CD4-positive, alpha-beta memory T cell (primary cell): ENCODE measurements around the gene CRTC2. TPM values are rescaled to one million over a fixed set of nuclear protein-coding genes. Genes with fewer than 3 reads are reported as not detected.

Experiments used
- CTCF ChIA-PET: fragments of 350-600 bp; sonication (Branson Sonifier 250); formaldehyde crosslinking; loops from one replicate; lab custom pipeline; 2021; ENCODE audit warnings: inconsistent platforms; ENCODE audit not compliant: partially characterized antibody; lab: Charles Lee
- POLR2A ChIA-PET: fragments of 350-600 bp; sonication (Branson Sonifier 250); formaldehyde crosslinking; loops from one replicate; lab custom pipeline; 2021; ENCODE audit not compliant: partially characterized antibody; lab: Charles Lee
- DNase-seq, 5 donors: peaks; one replicate each; pipeline versions ENCODE4 v3.0.0 to v3.0.0-alpha.2; 2020 to 2022; ENCODE audit warnings: mixed read lengths in 1 of 5
- H3K27ac ChIP-seq: one replicate; pipeline ENCODE4 v1.7.0; 2013; ENCODE audit warnings: low read depth, low read length
- H3K27me3 ChIP-seq: 2 replicates; pipeline ENCODE4 v1.7.0; 2013; ENCODE audit warnings: mild to moderate bottlenecking, low read length, moderate library complexity; ENCODE audit not compliant: insufficient read depth
- H3K36me3 ChIP-seq: 2 replicates; pipeline ENCODE4 v1.7.0; 2013; ENCODE audit warnings: mild to moderate bottlenecking, low read length, moderate library complexity; ENCODE audit not compliant: insufficient read depth
- H3K4me1 ChIP-seq: 2 replicates; pipeline ENCODE4 v1.7.0; 2013; ENCODE audit warnings: mild to moderate bottlenecking, low read length, moderate library complexity; ENCODE audit not compliant: insufficient read depth
- H3K4me3 ChIP-seq, 2 donors: one replicate each; pipeline ENCODE4 v1.7.0; 2013; ENCODE audit warnings: low read length in 2 of 2, mild to moderate bottlenecking in 1 of 2
- H3K9me3 ChIP-seq, 2 donors: one replicate each; pipeline ENCODE4 v1.7.0; 2013; ENCODE audit warnings: low read length in 2 of 2, control low read depth in 1 of 2; ENCODE audit not compliant: control insufficient read depth in 1 of 2
- H3K27ac Mint-ChIP-seq, 7 donors: one replicate each; pipeline ENCODE4 v1.8.0; 2020 to 2021; ENCODE audit warnings: mixed read lengths in 7 of 7, mild to moderate bottlenecking in 6 of 7, inconsistent platforms in 3 of 7, moderate library complexity in 3 of 7
- H3K27me3 Mint-ChIP-seq, 2 donors: one replicate each; pipeline ENCODE4 v1.8.0; 2020 to 2021; ENCODE audit warnings: mixed read lengths in 2 of 2
- H3K36me3 Mint-ChIP-seq, 2 donors: one replicate each; pipeline ENCODE4 v1.8.0; 2020 to 2021; ENCODE audit warnings: mixed read lengths in 2 of 2, inconsistent platforms in 1 of 2, mild to moderate bottlenecking in 1 of 2
- H3K4me1 Mint-ChIP-seq, 4 donors: one replicate each; pipeline ENCODE4 v1.8.0; 2020 to 2021; ENCODE audit warnings: mixed read lengths in 4 of 4, mild to moderate bottlenecking in 1 of 4
- H3K4me3 Mint-ChIP-seq, 8 donors: one replicate each; pipeline ENCODE4 v1.8.0; 2020 to 2021; ENCODE audit warnings: mixed read lengths in 8 of 8, mild to moderate bottlenecking in 7 of 8, moderate library complexity in 6 of 8, inconsistent platforms in 3 of 8
- H3K9me3 Mint-ChIP-seq, 8 donors: one replicate each; pipeline ENCODE4 v1.8.0; 2020 to 2021; ENCODE audit warnings: mixed read lengths in 8 of 8, mild to moderate bottlenecking in 5 of 8, inconsistent platforms in 3 of 8, moderate library complexity in 1 of 8
- intact Hi-C: fragments of 100-400 bp; cut with micrococcal nuclease; formaldehyde crosslinking; loops from one replicate; pipeline ENCODE4 v1.15.1; 2023
- polyA plus RNA-seq, 2 donors: library from polyadenylated mRNA; unstranded; fragments of 300-500 nt; fragmentation: Illumina TruSeq; gene quantifications; one replicate each; pipeline ENCODE4 v1.2.3, GENCODE V29; 2021
- total RNA-seq, 2 experiments: library from RNA; stranded (reverse); gene quantifications; one replicate each; pipeline ENCODE4 v1.2.3, GENCODE V29; 2021

Gene CRTC2
- total and polyA plus RNA-seq, 4 experiments from 2014 or later, result 12.3 to 113 (median 83.0) TPM

DNA sequence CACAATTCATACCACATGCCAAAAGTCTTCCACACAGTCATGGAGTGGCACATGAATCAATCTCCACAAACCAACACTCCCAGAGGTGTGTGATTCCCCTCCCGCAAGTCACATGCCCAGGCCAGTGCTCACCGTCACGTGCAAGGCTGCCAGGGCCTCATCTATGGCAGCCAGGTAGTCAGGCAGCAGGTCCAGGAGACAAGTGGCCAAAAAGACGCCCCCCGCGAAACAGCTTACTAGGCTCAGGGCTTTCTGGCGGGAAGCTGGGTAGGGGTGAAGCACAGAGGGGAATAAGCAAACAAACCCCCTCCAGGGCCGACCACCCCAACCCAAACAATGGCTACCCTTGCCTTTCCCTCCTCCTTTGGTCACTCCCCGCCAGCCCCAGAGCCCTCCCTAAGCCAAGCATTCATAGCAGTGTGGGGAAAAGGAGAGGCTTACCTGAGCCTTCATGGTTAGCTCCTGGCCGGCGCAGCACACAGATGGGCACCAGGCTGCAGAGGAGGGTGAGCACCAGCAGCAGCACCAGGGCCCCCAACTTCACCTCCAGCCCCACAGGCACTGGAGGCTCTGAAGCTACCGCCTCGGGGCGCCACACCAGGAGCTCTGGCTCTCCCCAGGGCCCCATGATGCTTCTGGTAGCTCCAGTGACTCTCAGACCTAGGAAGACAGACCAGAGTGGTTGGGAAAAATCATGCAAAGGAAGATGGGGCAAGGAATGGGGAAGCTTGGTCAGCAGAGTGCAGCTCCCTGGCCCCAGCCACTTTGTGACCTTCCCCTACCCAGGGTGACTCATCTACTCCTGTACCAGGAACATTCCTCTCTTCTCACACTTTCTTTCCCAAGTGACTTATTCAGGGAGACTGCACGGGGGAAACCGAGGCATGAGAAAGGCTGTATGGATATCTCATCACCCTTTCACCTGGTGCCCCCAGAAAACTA, 3.9 kb upstream of the CRTC2 start:
- Mint-ChIP-seq H3K9me3 (no peaks in the 10 kb centered on the region), H3K4me1 (peaks cover 37 to 66% (median 50%) of the 10 kb centered on the region in 4 donors), H3K27me3 (no peaks in the 10 kb centered on the region), H3K36me3 (peaks cover 0 to 34% of the 10 kb centered on the region in 2 donors), H3K4me3 (peak overlapping the region; percentile 90 to 98 (median 94)), H3K27ac (peak overlapping the region; percentile 86 to 98 (median 97))
- H3K27me3 ChIP-seq, result no peaks in the 10 kb centered on the region
- intact Hi-C loops, result loop anchor here (1.0 kb wide), 1 partner anchor 39 kb away; no protein-coding TSS in a partner anchor
- no peaks in the 10 kb centered on the region for H3K36me3 ChIP-seq
- H3K9me3 ChIP-seq, result no peaks in the 10 kb centered on the region
- ChIA-PET POLR2A (interaction anchor here (1.0 to 3.3 kb wide), 14 partner anchors 8 to 187 kb away, joined by 3 to 70 read pairs (median 6); partner anchors contain the start of genes DENND4B, GATAD2B, JTB and RPS27), CTCF (interaction anchor here (1.6 to 8.4 kb wide), 5 partner anchors 14 to 39 kb away, joined by 5 to 70 read pairs (median 12); partner anchors contain the start of genes DENND4B, JTB and RAB13)
- DNase-seq, result no peak
- H3K27ac ChIP-seq, result peak overlapping the region; percentile 91
- H3K4me1 ChIP-seq, result peaks cover 48% of the 10 kb centered on the region
- H3K4me3 ChIP-seq, result peak overlapping the region; percentile 55 to 80

DNA sequence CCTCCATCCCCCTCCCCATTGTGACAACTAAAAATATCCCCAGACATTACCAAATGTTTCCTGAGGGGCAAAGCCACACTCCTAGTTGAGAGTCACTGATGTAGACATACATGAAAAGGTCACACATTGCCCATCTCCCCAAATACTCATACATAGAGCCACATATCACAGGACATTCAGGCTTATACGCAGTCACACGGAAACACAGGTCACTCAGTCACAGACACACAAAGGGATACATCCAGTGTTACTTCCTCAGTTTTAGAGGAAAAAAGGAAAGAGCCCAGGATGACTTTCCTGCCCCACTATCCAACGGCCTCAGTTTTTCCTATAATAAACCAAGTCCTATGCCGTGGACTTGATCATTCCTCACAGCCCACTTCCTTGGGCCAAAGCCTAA, 3.0 kb upstream of the CRTC2 start:
- H3K4me1 ChIP-seq, result peaks cover 53% of the 10 kb centered on the region
- intact Hi-C loops, result no loop called here

DNA sequence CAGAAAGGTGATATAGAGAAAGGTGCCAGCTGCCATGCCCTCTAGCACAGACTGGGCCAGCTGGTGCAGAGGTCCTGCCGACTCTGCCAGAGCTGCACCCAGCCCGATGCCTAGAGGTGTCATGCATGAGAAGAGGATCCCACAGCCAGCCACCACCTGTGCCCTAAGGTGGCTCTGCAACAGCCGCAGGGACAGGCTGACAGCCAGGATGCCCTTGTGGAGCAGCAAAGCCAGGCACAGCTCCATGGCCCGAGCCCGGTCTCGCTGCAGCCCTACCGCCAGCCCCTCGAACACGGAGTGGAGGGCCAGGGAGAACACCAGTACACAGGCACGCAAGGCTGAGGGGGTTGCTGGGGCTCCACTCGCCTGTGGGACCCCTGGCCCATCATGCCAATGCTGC, 1.8 kb upstream of the CRTC2 start:
- Mint-ChIP-seq H3K27ac (peak overlapping the region in 3 of 7 donors; percentile 60 to 99 (median 91)), H3K27me3 (no peaks in the 10 kb centered on the region), H3K36me3 (peaks cover 0 to 28% of the 10 kb centered on the region in 2 donors), H3K4me1 (peaks cover 40 to 69% (median 53%) of the 10 kb centered on the region in 4 donors), H3K4me3 (peak overlapping the region in 2 of 8 donors; percentile 1 to 18), H3K9me3 (no peaks in the 10 kb centered on the region)
- ChIA-PET POLR2A (interaction anchor here (0.6 to 8.6 kb wide), 6 partner anchors 12 to 36 kb away, joined by 3 to 142 read pairs (median 10); partner anchors contain the start of genes DENND4B, JTB and RPS27), CTCF (no interaction called here)
- no peaks in the 10 kb centered on the region for H3K36me3 ChIP-seq
- intact Hi-C loops, result no loop called here
- H3K27ac ChIP-seq, result no peak overlapping the region
- no peaks in the 10 kb centered on the region for H3K27me3 ChIP-seq
- DNase-seq, result no peak
- H3K4me1 ChIP-seq, result peaks cover 54% of the 10 kb centered on the region
- H3K9me3 ChIP-seq, result no peaks in the 10 kb centered on the region
- H3K4me3 ChIP-seq, result no peak overlapping the region

More for the DNA sequence above, 3.0 kb upstream of the CRTC2 start:
- H3K9me3 Mint-ChIP-seq, result no peaks in the 10 kb centered on the region
- H3K4me1 Mint-ChIP-seq, result peaks cover 38 to 66% (median 52%) of the 10 kb centered on the region in 4 donors
- Histone ChIP-seq H3K36me3 (no peaks in the 10 kb centered on the region), H3K9me3 (no peaks in the 10 kb centered on the region), H3K4me3 (no peak overlapping the region), H3K27me3 (no peaks in the 10 kb centered on the region), H3K27ac (no peak overlapping the region)
- peak overlapping the region in 6 of 8 donors; percentile 2 to 51 (median 9) for H3K4me3 Mint-ChIP-seq
- peaks cover 0 to 27% of the 10 kb centered on the region in 2 donors for H3K36me3 Mint-ChIP-seq
- ChIA-PET POLR2A (interaction anchor here (1.0 to 8.6 kb wide), 3 partner anchors 15 to 29 kb away, joined by 3 to 142 read pairs (median 87); partner anchors contain the start of genes DENND4B, JTB and RPS27), CTCF (interaction anchor here (0.6 to 8.4 kb wide), 2 partner anchors 25 to 375 kb away, joined by 3 to 70 read pairs; partner anchors contain the start of gene RAB13)
- peak overlapping the region in 6 of 7 donors; percentile 0 to 88 (median 58) for H3K27ac Mint-ChIP-seq
- no peaks in the 10 kb centered on the region for H3K27me3 Mint-ChIP-seq
- DNase-seq, result no peak

DNA sequence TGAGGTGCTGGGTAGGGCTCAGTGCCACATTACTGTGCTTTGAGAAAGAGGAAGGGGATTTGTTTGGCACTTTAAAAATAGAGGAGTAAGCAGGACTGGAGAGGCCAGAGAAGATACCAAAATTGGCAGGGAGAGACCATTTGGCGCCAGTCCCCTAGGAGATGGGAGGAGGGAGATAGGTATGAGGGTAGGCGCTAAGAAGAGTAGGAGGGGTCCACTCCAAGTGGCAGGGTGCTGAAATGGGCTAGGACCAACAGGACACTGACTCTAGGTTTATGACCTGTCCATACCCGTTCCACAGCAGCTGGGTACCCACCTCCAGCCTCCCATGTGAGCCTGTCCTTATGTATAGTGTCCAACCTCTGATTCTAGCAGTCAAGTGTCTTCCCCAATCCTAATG, 1.0 kb upstream of the CRTC2 start:
- CTCF ChIA-PET, result interaction anchor here (4.3 kb wide), 1 partner anchor 14 kb away, joined by 31 read pairs; the partner anchor contains the start of gene DENND4B

DNA sequence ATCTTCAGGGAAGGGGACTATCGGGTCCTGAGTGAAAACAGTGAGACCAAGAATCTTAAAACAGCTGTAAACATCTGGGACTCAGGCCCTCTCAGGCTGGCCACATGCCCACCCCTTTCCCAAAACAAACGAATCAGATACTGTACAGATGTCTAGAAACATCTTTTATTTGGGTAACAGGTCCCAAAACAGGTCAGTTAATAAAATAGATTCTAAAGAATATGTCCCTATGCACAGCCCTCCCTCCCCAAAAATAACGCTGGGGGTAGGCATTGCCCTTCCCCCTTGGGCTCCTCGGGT, 499 bp upstream of the CRTC2 start:
- DNase-seq, result no peak
- H3K36me3 Mint-ChIP-seq, result peaks cover 6 to 35% of the 10 kb centered on the region in 2 donors
- peaks cover 44 to 75% (median 59%) of the 10 kb centered on the region in 4 donors for H3K4me1 Mint-ChIP-seq
- peak overlapping the region; percentile 90 for H3K27ac ChIP-seq
- H3K4me3 Mint-ChIP-seq, result peak overlapping the region; percentile 9 to 99 (median 99)
- no peaks in the 10 kb centered on the region for H3K27me3 ChIP-seq
- CTCF ChIA-PET, result interaction anchor here (0.8 to 4.3 kb wide), 3 partner anchors 9 to 17 kb away, joined by 3 to 31 read pairs (median 11); partner anchors contain the start of genes CREB3L4 and DENND4B
- no peaks in the 10 kb centered on the region for H3K9me3 ChIP-seq
- intact Hi-C loops, result loop anchor here (1.0 to 5.0 kb wide), 6 partner anchors 8 to 177 kb away; partner anchors contain the start of genes CREB3L4, JTB and RAB13
- H3K36me3 ChIP-seq, result peaks cover 9% of the 10 kb centered on the region
- peaks cover 60% of the 10 kb centered on the region for H3K4me1 ChIP-seq
- no peak overlapping the region for H3K4me3 ChIP-seq
- peak overlapping the region; percentile 88 to 99 (median 97) for H3K27ac Mint-ChIP-seq
- POLR2A ChIA-PET, result interaction anchor here (1.0 to 8.6 kb wide), 10 partner anchors 8 to 325 kb away, joined by 3 to 142 read pairs (median 10); partner anchors contain the start of genes CHTOP, CREB3L4, DENND4B and GATAD2B
- H3K27me3 Mint-ChIP-seq, result no peaks in the 10 kb centered on the region
- no peaks in the 10 kb centered on the region for H3K9me3 Mint-ChIP-seq

More for the DNA sequence above, 1.0 kb upstream of the CRTC2 start:
- Histone ChIP-seq H3K4me1 (peaks cover 60% of the 10 kb centered on the region), H3K4me3 (no peak overlapping the region), H3K9me3 (no peaks in the 10 kb centered on the region), H3K27ac (peak overlapping the region; percentile 90), H3K27me3 (no peaks in the 10 kb centered on the region), H3K36me3 (peaks cover 6% of the 10 kb centered on the region)
- no peak for DNase-seq
- H3K9me3 Mint-ChIP-seq, result no peaks in the 10 kb centered on the region
- intact Hi-C loops, result loop anchor here (2.0 to 5.0 kb wide), 2 partner anchors 27 to 177 kb away; partner anchors contain the start of gene RAB13
- H3K36me3 Mint-ChIP-seq, result peaks cover under 1 to 30% of the 10 kb centered on the region in 2 donors
- H3K4me1 Mint-ChIP-seq, result peaks cover 43 to 74% (median 57%) of the 10 kb centered on the region in 4 donors
- POLR2A ChIA-PET, result interaction anchor here (0.6 to 8.6 kb wide), 9 partner anchors 8 to 37 kb away, joined by 3 to 142 read pairs (median 10); partner anchors contain the start of genes CREB3L4, DENND4B, GATAD2B and JTB
- H3K4me3 Mint-ChIP-seq, result peak overlapping the region in 1 of 8 donors; percentile 18
- H3K27me3 Mint-ChIP-seq, result no peaks in the 10 kb centered on the region
- peak overlapping the region in 5 of 7 donors; percentile 60 to 99 (median 86) for H3K27ac Mint-ChIP-seq

DNA sequence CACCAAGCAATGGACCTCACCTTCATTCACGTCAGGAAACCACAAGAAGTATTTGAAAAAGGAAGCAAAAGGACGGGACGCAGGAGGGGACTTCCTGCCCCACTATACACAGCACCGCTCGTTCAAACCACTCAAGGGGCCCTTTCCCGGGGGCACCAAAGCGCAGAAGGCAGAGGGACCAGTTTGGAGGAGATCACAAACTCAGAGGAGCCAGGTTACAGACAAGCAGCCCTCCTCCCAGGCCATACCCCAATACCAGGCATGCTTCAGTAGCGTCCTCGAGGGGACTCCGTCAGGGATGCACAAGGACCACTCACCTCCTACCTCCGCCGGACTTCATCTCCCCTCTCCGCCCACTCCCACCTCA, 685 bp downstream of the CRTC2 start:
- peak in 4 of 5 donors; percentile 46 to 72 (median 54) for DNase-seq
- peaks cover 11 to 42% of the 10 kb centered on the region in 2 donors for H3K36me3 Mint-ChIP-seq

More for the DNA sequence above, 685 bp downstream of the CRTC2 start:
- H3K9me3 Mint-ChIP-seq, result no peaks in the 10 kb centered on the region
- H3K4me3 Mint-ChIP-seq, result peak overlapping the region; percentile 97 to 99 (median 99)
- intact Hi-C loops, result loop anchor here (1.0 to 5.0 kb wide), 6 partner anchors 10 to 175 kb away; partner anchors contain the start of genes CREB3L4, JTB and RAB13
- peaks cover 42 to 71% (median 55%) of the 10 kb centered on the region in 4 donors for H3K4me1 Mint-ChIP-seq
- Histone ChIP-seq H3K36me3 (peaks cover 18% of the 10 kb centered on the region), H3K4me1 (peaks cover 59% of the 10 kb centered on the region), H3K4me3 (peak overlapping the region; percentile 80 to 99), H3K27me3 (no peaks in the 10 kb centered on the region), H3K9me3 (no peaks in the 10 kb centered on the region), H3K27ac (peak overlapping the region; percentile 90)
- no peaks in the 10 kb centered on the region for H3K27me3 Mint-ChIP-seq
- ChIA-PET POLR2A (interaction anchor here (0.6 to 8.6 kb wide), 11 partner anchors 10 to 324 kb away, joined by 3 to 142 read pairs (median 17); partner anchors contain the start of genes CHTOP, CREB3L4, DENND4B and GATAD2B), CTCF (interaction anchor here (1.5 to 4.3 kb wide), 4 partner anchors 10 to 29 kb away, joined by 7 to 31 read pairs (median 10); partner anchors contain the start of genes CREB3L4, DENND4B and RAB13)
- H3K27ac Mint-ChIP-seq, result peak overlapping the region; percentile 88 to 99 (median 97)
